ENCODE results near the gene ARL17B.
"Not testable (repeated sequence)": the region's sequence is repeated elsewhere in the genome, so short reads cannot be mapped to it uniquely, and the experiment has no call there.

The ARL17B gene

GRCh38 chr17:46361755-46362154 lies at the start of gene ARL17B:
Gene ARL17B (minus strand): TSS chr17:46361766. CDS start chr17:46358397, 3,369 bp downstream.
- DNase-seq, result peak; percentile 99

GRCh38 chr17:46409864-46410263 lies 48.3 kb upstream of the ARL17B start:
- DNase-seq, result not testable (repeated sequence)

GRCh38 chr17:46407155-46407554 lies 45.6 kb upstream of the ARL17B start:
- not testable (repeated sequence) for DNase-seq

GRCh38 chr17:46401033-46401787 lies 39.6 kb upstream of the ARL17B start:
- not testable (repeated sequence) for DNase-seq

- DNase-seq, result not testable (repeated sequence)
These were observed 39.0 kb upstream of the ARL17B start for GRCh38 chr17:46400543-46400942.

- not testable (repeated sequence) for DNase-seq
These were observed 38.4 kb upstream of the ARL17B start for GRCh38 chr17:46399993-46400392.

GRCh38 chr17:46396292-46396691 lies 34.7 kb upstream of the ARL17B start:
- not testable (repeated sequence) for DNase-seq

GRCh38 chr17:46393702-46394101 lies 32.1 kb upstream of the ARL17B start:
- not testable (repeated sequence) for DNase-seq

GRCh38 chr17:46385491-46385890 lies 23.9 kb upstream of the ARL17B start:
- not testable (repeated sequence) for DNase-seq

GRCh38 chr17:46383118-46383517 lies 21.6 kb upstream of the ARL17B start:
- DNase-seq, result not testable (repeated sequence)

GRCh38 chr17:46373418-46373817 lies 11.9 kb upstream of the ARL17B start:
- not testable (repeated sequence) for DNase-seq

- DNase-seq, result not testable (repeated sequence)
These were observed 11.0 kb upstream of the ARL17B start for GRCh38 chr17:46372236-46373229.

- DNase-seq, result not testable (repeated sequence)
These were observed 6.0 kb upstream of the ARL17B start for GRCh38 chr17:46367520-46367919.

- DNase-seq, result not testable (repeated sequence)
These were observed 326 bp downstream of the ARL17B start for GRCh38 chr17:46361145-46361735.

- not testable (repeated sequence) for DNase-seq
These were observed 7.7 kb downstream of the ARL17B start for GRCh38 chr17:46353856-46354255.

- not testable (repeated sequence) for DNase-seq
These were observed 12.5 kb downstream of the ARL17B start for GRCh38 chr17:46349060-46349459.

- not testable (repeated sequence) for DNase-seq
These were observed 13.2 kb downstream of the ARL17B start for GRCh38 chr17:46348345-46348744.

- not testable (repeated sequence) for DNase-seq
These were observed 19.4 kb downstream of the ARL17B start for GRCh38 chr17:46342131-46342530.

- DNase-seq, result not testable (repeated sequence)
These were observed 20.3 kb downstream of the ARL17B start for GRCh38 chr17:46341220-46341619.

- not testable (repeated sequence) for DNase-seq
These were observed 66.7 kb downstream of the ARL17B start, which contains the start of gene LRRC37A for GRCh38 chr17:46294831-46295230. Gene LRRC37A (plus strand): TSS chr17:46295131. CDS start chr17:46295134, 3 bp downstream.

- not testable (repeated sequence) for DNase-seq
These were observed 69.9 kb downstream of the ARL17B start for GRCh38 chr17:46291618-46292017.

- DNase-seq, result not testable (repeated sequence)
These were observed 70.5 kb downstream of the ARL17B start for GRCh38 chr17:46290906-46291546.
